ENCODE measurements around the gene SLIT3.

Gene SLIT3

DNA sequence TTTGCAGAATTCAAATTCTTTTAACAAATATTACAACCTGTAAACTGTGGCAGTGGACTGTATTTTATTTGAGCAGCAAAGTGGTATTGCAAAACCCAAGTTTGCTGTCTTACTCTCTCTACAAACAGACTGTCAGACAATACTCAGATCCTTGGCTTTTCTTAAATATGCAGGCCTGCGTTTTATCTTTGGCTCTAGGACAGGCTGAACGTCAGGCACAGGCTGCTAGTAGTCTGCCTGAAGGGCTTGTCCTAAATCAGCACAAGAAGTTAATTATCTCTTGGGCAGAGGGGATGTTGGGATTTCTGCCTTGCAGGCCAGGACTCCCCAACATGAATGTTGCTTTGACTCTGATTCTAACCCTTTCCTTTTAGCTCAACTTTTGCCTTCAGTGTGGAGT lies 147.5 kb downstream of the SLIT3 start:
- no peak overlapping the region for H3K4me3 ChIP-seq (ENCODE audit: low read length)
- peak; percentile 42 for DNase-seq (ENCODE audit: low read depth)
- TF ChIP-seq, protein P1, sequence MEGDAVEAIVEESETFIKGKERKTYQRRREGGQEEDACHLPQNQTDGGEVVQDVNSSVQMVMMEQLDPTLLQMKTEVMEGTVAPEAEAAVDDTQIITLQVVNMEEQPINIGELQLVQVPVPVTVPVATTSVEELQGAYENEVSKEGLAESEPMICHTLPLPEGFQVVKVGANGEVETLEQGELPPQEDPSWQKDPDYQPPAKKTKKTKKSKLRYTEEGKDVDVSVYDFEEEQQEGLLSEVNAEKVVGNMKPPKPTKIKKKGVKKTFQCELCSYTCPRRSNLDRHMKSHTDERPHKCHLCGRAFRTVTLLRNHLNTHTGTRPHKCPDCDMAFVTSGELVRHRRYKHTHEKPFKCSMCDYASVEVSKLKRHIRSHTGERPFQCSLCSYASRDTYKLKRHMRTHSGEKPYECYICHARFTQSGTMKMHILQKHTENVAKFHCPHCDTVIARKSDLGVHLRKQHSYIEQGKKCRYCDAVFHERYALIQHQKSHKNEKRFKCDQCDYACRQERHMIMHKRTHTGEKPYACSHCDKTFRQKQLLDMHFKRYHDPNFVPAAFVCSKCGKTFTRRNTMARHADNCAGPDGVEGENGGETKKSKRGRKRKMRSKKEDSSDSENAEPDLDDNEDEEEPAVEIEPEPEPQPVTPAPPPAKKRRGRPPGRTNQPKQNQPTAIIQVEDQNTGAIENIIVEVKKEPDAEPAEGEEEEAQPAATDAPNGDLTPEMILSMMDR (conservative IDR thresholded peaks at IDR 0.05; ENCODE audit: low read length) = no peak

- TF ChIP-seq, protein P1 (conservative IDR thresholded peaks at IDR 0.05; ENCODE audit: low read length) = no peak
- DNase-seq (ENCODE audit: low read depth) = no peak
- H3K4me3 ChIP-seq (ENCODE audit: low read length) = no peak overlapping the region
These were observed 148.0 kb downstream of the SLIT3 start for GRCh38 chr5:169152946-169153345.

GRCh38 chr5:169152453-169152852 lies 148.5 kb downstream of the SLIT3 start:
- no peak overlapping the region for H3K4me3 ChIP-seq (ENCODE audit: low read length)
- no peak for DNase-seq (ENCODE audit: low read depth)

DNA sequence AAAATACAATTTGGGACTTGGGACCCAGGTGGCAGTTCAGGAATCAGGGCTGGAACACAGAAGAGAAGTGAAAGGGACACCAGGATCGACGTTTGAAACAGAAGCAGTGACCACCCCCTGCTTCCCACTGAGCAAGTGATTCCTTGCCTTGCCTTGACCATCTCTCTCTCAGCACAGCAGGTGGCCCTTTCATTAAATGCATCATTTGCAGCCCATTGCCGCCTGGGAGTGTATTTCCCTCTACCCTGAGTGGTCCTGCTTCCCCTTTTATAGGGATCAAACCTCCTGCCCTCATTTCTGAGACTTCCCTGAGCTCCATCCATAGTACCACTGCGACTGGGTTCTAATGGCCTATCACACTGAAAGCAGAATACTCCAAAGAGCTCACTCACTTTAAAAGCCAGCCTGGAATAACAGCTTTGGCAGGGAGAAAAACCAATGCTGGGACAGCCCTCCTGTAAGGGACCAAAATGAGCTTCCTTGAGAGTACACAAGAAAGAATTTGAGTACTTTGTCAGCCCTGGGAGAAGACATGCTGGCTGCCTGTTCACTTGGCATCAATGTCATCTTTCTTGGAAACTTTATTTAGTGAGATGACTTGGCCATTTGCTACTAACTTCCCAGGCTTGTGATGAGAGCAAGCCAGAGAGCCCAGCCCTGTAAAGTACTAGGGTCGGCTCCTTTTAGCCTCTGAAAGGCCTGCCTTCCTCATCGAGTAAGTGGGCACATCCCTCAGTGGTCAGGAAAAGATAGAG lies 149.7 kb downstream of the SLIT3 start:
- no peak overlapping the region for H3K4me3 ChIP-seq (ENCODE audit: low read length)
- no peak for DNase-seq (ENCODE audit: low read depth)
- TF ChIP-seq, protein P1 (conservative IDR thresholded peaks at IDR 0.05; ENCODE audit: low read length) = no peak

More at GRCh38 chr5:169152453-169152852, 148.5 kb downstream of the SLIT3 start:
- TF ChIP-seq, protein P1 (conservative IDR thresholded peaks at IDR 0.05; ENCODE audit: low read length) = no peak

DNA sequence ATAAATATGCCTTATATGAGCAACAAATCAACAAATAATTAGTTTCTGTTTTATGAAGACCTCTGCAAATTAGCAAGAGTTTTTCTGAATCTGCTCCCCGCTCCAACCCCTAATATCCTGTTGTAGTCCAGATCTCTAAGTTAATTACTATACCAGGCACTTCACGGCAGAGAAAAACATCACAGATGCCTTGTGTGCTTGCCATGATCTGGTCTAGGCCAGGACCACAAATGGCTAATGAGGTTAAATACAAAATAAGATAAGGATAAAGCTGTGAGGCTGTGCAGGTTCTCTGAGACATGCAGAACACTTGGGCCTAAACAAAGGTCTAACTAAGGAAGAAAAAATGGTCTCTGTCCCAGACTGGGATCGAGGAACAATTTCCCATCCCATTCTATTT lies 150.8 kb downstream of the SLIT3 start:
- TF ChIP-seq, protein P1 (conservative IDR thresholded peaks at IDR 0.05; ENCODE audit: low read length) = no peak
- H3K4me3 ChIP-seq (ENCODE audit: low read length) = no peak overlapping the region
- no peak for DNase-seq (ENCODE audit: low read depth)

- DNase-seq (ENCODE audit: low read depth) = no peak
- TF ChIP-seq, protein P1 (conservative IDR thresholded peaks at IDR 0.05; ENCODE audit: low read length) = peak; percentile 34
- no peak overlapping the region for H3K4me3 ChIP-seq (ENCODE audit: low read length)
These were observed 151.6 kb downstream of the SLIT3 start for GRCh38 chr5:169149317-169149716.

- no peak overlapping the region for H3K4me3 ChIP-seq (ENCODE audit: low read length)
- peak; percentile 70 for DNase-seq (ENCODE audit: low read depth)
- TF ChIP-seq, protein P1 (conservative IDR thresholded peaks at IDR 0.05; ENCODE audit: low read length) = no peak
These were observed 152.7 kb downstream of the SLIT3 start for GRCh38 chr5:169148138-169148740.
